ENCODE data around the gene CFI.

Gene CFI

GRCh38 chr4:109816082-109816442, 14.3 kb upstream of the CFI start:
- no peak for TF ChIP-seq CTCF (IDR thresholded peaks at IDR 0.05; ENCODE audit: low read length, missing control alignments)
- H3K4me3 ChIP-seq (replicated peaks; ENCODE audit: low read depth, low read length): peak overlapping the region; percentile 98
- DNase-seq (ENCODE audit: low read depth): no peak

GRCh38 chr4:109815151-109816081, 13.6 kb upstream of the CFI start, which contains the start of gene GAR1:
GAR1 (plus strand) TSS chr4:109815762; CDS start chr4:109816165, 403 bp downstream.
- peak within 1 kb of the TSS; percentile 98 for H3K4me3 ChIP-seq (replicated peaks; ENCODE audit: low read depth, low read length)
- peak; percentile 94 for DNase-seq (ENCODE audit: low read depth)
- TF ChIP-seq CTCF (IDR thresholded peaks at IDR 0.05; ENCODE audit: low read length, missing control alignments): no peak

- TF ChIP-seq CTCF (IDR thresholded peaks at IDR 0.05; ENCODE audit: low read length, missing control alignments): no peak
- H3K4me3 ChIP-seq (replicated peaks; ENCODE audit: low read depth, low read length): no peak overlapping the region
- no peak for DNase-seq (ENCODE audit: low read depth)
Measured at GRCh38 chr4:109811707-109812106, 9.9 kb upstream of the CFI start.

- no peak for TF ChIP-seq CTCF (IDR thresholded peaks at IDR 0.05; ENCODE audit: low read length, missing control alignments)
- no peak for DNase-seq (ENCODE audit: low read depth)
- no peak overlapping the region for H3K4me3 ChIP-seq (replicated peaks; ENCODE audit: low read depth, low read length)
Measured at GRCh38 chr4:109810552-109811387, 9.0 kb upstream of the CFI start.

GRCh38 chr4:109809655-109810054, 7.9 kb upstream of the CFI start:
- no peak for DNase-seq (ENCODE audit: low read depth)
- H3K4me3 ChIP-seq (replicated peaks; ENCODE audit: low read depth, low read length): no peak overlapping the region
- no peak for TF ChIP-seq CTCF (IDR thresholded peaks at IDR 0.05; ENCODE audit: low read length, missing control alignments)

GRCh38 chr4:109803924-109804571, 2.2 kb upstream of the CFI start:
- H3K4me3 ChIP-seq (replicated peaks; ENCODE audit: low read depth, low read length): no peak overlapping the region
- DNase-seq (ENCODE audit: low read depth): peak; percentile 66
- peak; percentile 47 for TF ChIP-seq CTCF (IDR thresholded peaks at IDR 0.05; ENCODE audit: low read length, missing control alignments)

Data from fibroblast of pulmonary artery (primary cell).